OCI-LY7 (cell line): Measurements from ENCODE around the gene TMC7. TPM values are rescaled to one million over a fixed set of nuclear protein-coding genes. Genes with fewer than 3 reads are reported as not detected.

Source experiments
- BruUV-seq: library from RNA; stranded (reverse); fragments of 400-500 nt; replicated peaks from 2 replicates; lab custom pipeline; 2021; lab: Mats Ljungman, UMichigan
- CTCF ChIA-PET: fragments of 300-600 bp; sonication (Branson Sonifier 250); formaldehyde crosslinking; loops from one replicate; lab custom pipeline; 2022; ENCODE audit warnings: antibody characterized with exemption; ENCODE audit not compliant: unreplicated experiment; lab: Charles Lee
- POLR2A ChIA-PET: fragments of 300-600 bp; sonication (Branson Sonifier 250); formaldehyde crosslinking; loops from one replicate; lab custom pipeline; 2022; ENCODE audit warnings: antibody characterized with exemption; lab: Charles Lee
- DNase-seq: peaks from one replicate; pipeline ENCODE4 v3.0.0-alpha.2; 2015; ENCODE audit warnings: low spot score
- H2AFZ ChIP-seq: fragments of 200-600 bp; sonication (generic), shearing (Covaris generic); 2 replicates; pipeline ENCODE4 v1.6.1; 2014; ENCODE audit warnings: mild to moderate bottlenecking, antibody characterized with exemption, low read length, moderate library complexity
- H3K27ac ChIP-seq: fragments of 200-600 bp; sonication (generic); 2 replicates; pipeline ENCODE4 v1.5.1; 2014; ENCODE audit warnings: mixed run types, low read depth, mild to moderate bottlenecking, moderate library complexity, low read length, inconsistent platforms; ENCODE audit not compliant: poor library complexity, severe bottlenecking
- H3K36me3 ChIP-seq: fragments of 200-600 bp; sonication (generic); 2 replicates; pipeline ENCODE4 v1.6.1; 2014; ENCODE audit warnings: mild to moderate bottlenecking, antibody characterized with exemption, low read length, moderate library complexity, mixed read lengths; ENCODE audit not compliant: insufficient read depth
- H3K4me1 ChIP-seq: fragments of 200-600 bp; sonication (generic); 2 replicates; pipeline ENCODE4 v1.5.1; 2014; ENCODE audit warnings: mild to moderate bottlenecking, low read length; ENCODE audit not compliant: insufficient read depth, poor library complexity, severe bottlenecking
- H3K4me2 ChIP-seq: fragments of 200-600 bp; sonication (generic); 2 replicates; pipeline ENCODE4 v1.6.1; 2014; ENCODE audit warnings: mild to moderate bottlenecking, low read length
- H3K4me3 ChIP-seq: fragments of 200-600 bp; sonication (generic); 2 replicates; pipeline ENCODE4 v1.5.1; 2014; ENCODE audit warnings: mild to moderate bottlenecking, low read depth, low read length; ENCODE audit not compliant: poor library complexity, severe bottlenecking
- H3K79me2 ChIP-seq: fragments of 200-600 bp; sonication (generic); 2 replicates; pipeline ENCODE4 v1.6.1; 2016; ENCODE audit warnings: low read depth, mild to moderate bottlenecking, low read length, moderate library complexity, mixed read lengths; ENCODE audit not compliant: insufficient read depth
- H3K9me2 ChIP-seq: fragments of 200-600 bp; sonication (generic); 2 replicates; pipeline ENCODE4 v1.6.1; 2016; ENCODE audit warnings: mild to moderate bottlenecking, low read length, mixed read lengths; ENCODE audit not compliant: insufficient read depth
- H3K9me3 ChIP-seq: fragments of 200-600 bp; sonication (generic); 2 replicates; pipeline ENCODE4 v1.6.1; 2014; ENCODE audit warnings: mild to moderate bottlenecking, mixed run types, low read length, mixed read lengths
- H4K20me1 ChIP-seq: fragments of 200-600 bp; sonication (generic); 2 replicates; pipeline ENCODE4 v1.6.1; 2014; ENCODE audit warnings: mild to moderate bottlenecking, antibody characterized with exemption, low read length, moderate library complexity, mixed read lengths; ENCODE audit not compliant: insufficient read depth
- EZH2phosphoT487 ChIP-seq: fragments of 200-600 bp; sonication (generic); IDR thresholded peaks from 2 replicates; pipeline ENCODE4 v1.6.1; 2018; ENCODE audit warnings: low read depth, borderline replicate concordance, mild to moderate bottlenecking, mixed run types, antibody characterized with exemption, low read length, moderate library complexity, mixed read lengths
- intact Hi-C: fragments of 100-400 bp; cut with micrococcal nuclease; formaldehyde crosslinking; loops from one replicate; pipeline ENCODE4 v1.10.0; 2022; ENCODE audit not compliant: unreplicated experiment
- total RNA-seq, 2 experiments: library from RNA; depleted of rRNA in 1 of 2; stranded (reverse); fragments of >200 nt in 1 of 2; shearing (Covaris generic) in 1 of 2; gene quantifications; 2 replicates each; pipeline ENCODE4 v1.2.3, GENCODE V29; 2014 to 2022
- TF ChIP-seq, protein P1 (sequence below): fragments of 200-600 bp; sonication (generic); conservative IDR thresholded peaks from 2 replicates; pipeline ENCODE4 v1.5.1; 2014; ENCODE audit warnings: mild to moderate bottlenecking, antibody characterized with exemption, low read length, moderate library complexity, mixed read lengths

The TMC7 gene
- total RNA-seq, 2 experiments from 2014 or later: not detected

GRCh38 chr16:19083670-19084069, 99.9 kb downstream of the TMC7 start:
- POLR2A ChIA-PET: interaction anchor here (0.6 to 1.1 kb wide), 2 partner anchors 11 to 39 kb away, joined by 3 to 7 read pairs; no protein-coding TSS in a partner anchor
- H3K9me3 ChIP-seq: peaks cover 9% of the 10 kb centered on the region; the same call in 1 of the 2 replicates

GRCh38 chr16:19084139-19084538, 100.4 kb downstream of the TMC7 start:
- Histone ChIP-seq H2AFZ (no peak overlapping the region), H3K36me3 (peaks cover 31% of the 10 kb centered on the region), H3K9me2 (no peaks in the 10 kb centered on the region), H3K79me2 (no peaks in the 10 kb centered on the region), H4K20me1 (no peaks in the 10 kb centered on the region), H3K27ac (no peak overlapping the region), H3K4me2 (no peak overlapping the region), H3K9me3 (peaks cover 9% of the 10 kb centered on the region; the same call in 1 of the 2 replicates), H3K4me1 (peaks cover 11% of the 10 kb centered on the region), H3K4me3 (no peak overlapping the region)
- CTCF ChIA-PET: interaction anchor here (0.6 kb wide), 1 partner anchor 17 kb away, joined by 3 read pairs; no protein-coding TSS in a partner anchor
- intact Hi-C loops: no loop called here
- BruUV-seq: no TSS peak
- POLR2A ChIA-PET: interaction anchor here (0.6 to 1.1 kb wide), 4 partner anchors 10 to 98 kb away, joined by 3 to 7 read pairs (median 4); no protein-coding TSS in a partner anchor
- DNase-seq: no peak
- TF ChIP-seq EZH2phosphoT487: no peak
- TF ChIP-seq, protein P1, sequence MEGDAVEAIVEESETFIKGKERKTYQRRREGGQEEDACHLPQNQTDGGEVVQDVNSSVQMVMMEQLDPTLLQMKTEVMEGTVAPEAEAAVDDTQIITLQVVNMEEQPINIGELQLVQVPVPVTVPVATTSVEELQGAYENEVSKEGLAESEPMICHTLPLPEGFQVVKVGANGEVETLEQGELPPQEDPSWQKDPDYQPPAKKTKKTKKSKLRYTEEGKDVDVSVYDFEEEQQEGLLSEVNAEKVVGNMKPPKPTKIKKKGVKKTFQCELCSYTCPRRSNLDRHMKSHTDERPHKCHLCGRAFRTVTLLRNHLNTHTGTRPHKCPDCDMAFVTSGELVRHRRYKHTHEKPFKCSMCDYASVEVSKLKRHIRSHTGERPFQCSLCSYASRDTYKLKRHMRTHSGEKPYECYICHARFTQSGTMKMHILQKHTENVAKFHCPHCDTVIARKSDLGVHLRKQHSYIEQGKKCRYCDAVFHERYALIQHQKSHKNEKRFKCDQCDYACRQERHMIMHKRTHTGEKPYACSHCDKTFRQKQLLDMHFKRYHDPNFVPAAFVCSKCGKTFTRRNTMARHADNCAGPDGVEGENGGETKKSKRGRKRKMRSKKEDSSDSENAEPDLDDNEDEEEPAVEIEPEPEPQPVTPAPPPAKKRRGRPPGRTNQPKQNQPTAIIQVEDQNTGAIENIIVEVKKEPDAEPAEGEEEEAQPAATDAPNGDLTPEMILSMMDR: no peak

More at GRCh38 chr16:19083670-19084069, 99.9 kb downstream of the TMC7 start:
- intact Hi-C loops: no loop called here
- H3K79me2 ChIP-seq: no peaks in the 10 kb centered on the region
- H3K4me3 ChIP-seq: no peak overlapping the region
- no peak overlapping the region for H3K4me2 ChIP-seq
- DNase-seq: no peak
- no peak overlapping the region for H2AFZ ChIP-seq
- peaks cover 35% of the 10 kb centered on the region for H3K36me3 ChIP-seq
- no peaks in the 10 kb centered on the region for H4K20me1 ChIP-seq
- CTCF ChIA-PET: no interaction called here
- no TSS peak for BruUV-seq
- no peak overlapping the region for H3K27ac ChIP-seq
- H3K9me2 ChIP-seq: no peaks in the 10 kb centered on the region
- TF ChIP-seq EZH2phosphoT487: no peak
- TF ChIP-seq, protein P1: no peak
- H3K4me1 ChIP-seq: peaks cover 11% of the 10 kb centered on the region

DNA sequence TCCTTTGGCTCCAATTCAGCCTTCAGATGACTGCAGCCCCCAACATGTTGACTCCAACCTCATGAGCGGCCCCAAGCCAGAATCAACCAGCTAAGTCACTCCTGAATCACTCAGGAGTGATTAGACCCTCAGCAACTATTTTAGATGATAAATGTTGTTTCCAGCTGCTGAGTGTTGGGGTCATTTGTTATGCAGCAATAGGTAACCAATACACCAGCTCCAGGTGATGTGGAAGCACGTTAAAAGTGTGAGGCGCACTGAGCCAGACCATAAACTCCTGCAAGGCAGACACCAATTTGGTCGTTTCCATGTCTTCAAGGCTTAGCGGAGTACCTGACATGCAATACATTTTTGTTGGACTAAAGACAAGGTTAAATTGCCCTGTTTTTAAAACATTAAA, 101.1 kb downstream of the TMC7 start:
- intact Hi-C loops: no loop called here
- TF ChIP-seq EZH2phosphoT487: no peak
- TF ChIP-seq, protein P1: no peak
- Histone ChIP-seq H3K4me1 (peaks cover 11% of the 10 kb centered on the region), H3K36me3 (peaks cover 23% of the 10 kb centered on the region), H3K4me3 (no peak overlapping the region), H4K20me1 (no peaks in the 10 kb centered on the region), H3K9me3 (peaks cover 5% of the 10 kb centered on the region; the same call in 1 of the 2 replicates), H3K4me2 (no peak overlapping the region), H3K9me2 (no peaks in the 10 kb centered on the region), H2AFZ (no peak overlapping the region), H3K79me2 (no peaks in the 10 kb centered on the region), H3K27ac (no peak overlapping the region)
- CTCF ChIA-PET: interaction anchor here (0.5 kb wide), 1 partner anchor 639 kb away, joined by 3 read pairs; no protein-coding TSS in a partner anchor
- POLR2A ChIA-PET: interaction anchor here (0.6 to 1.1 kb wide), 4 partner anchors 9 to 97 kb away, joined by 3 to 4 read pairs (median 3); no protein-coding TSS in a partner anchor
- DNase-seq: no peak
- BruUV-seq: no TSS peak
